ENCODE results near the gene SPACA4. TPM values are rescaled to one million over a fixed set of nuclear protein-coding genes. Genes with fewer than 3 reads are reported as not detected.
A peak's percentile ranks its signal among the peaks of the same experiment; 100 is the strongest.

SPACA4 gene
- polyA plus RNA-seq, 1 of the 3 experiments (the other 2 are of a cell fraction) = not detected

DNA sequence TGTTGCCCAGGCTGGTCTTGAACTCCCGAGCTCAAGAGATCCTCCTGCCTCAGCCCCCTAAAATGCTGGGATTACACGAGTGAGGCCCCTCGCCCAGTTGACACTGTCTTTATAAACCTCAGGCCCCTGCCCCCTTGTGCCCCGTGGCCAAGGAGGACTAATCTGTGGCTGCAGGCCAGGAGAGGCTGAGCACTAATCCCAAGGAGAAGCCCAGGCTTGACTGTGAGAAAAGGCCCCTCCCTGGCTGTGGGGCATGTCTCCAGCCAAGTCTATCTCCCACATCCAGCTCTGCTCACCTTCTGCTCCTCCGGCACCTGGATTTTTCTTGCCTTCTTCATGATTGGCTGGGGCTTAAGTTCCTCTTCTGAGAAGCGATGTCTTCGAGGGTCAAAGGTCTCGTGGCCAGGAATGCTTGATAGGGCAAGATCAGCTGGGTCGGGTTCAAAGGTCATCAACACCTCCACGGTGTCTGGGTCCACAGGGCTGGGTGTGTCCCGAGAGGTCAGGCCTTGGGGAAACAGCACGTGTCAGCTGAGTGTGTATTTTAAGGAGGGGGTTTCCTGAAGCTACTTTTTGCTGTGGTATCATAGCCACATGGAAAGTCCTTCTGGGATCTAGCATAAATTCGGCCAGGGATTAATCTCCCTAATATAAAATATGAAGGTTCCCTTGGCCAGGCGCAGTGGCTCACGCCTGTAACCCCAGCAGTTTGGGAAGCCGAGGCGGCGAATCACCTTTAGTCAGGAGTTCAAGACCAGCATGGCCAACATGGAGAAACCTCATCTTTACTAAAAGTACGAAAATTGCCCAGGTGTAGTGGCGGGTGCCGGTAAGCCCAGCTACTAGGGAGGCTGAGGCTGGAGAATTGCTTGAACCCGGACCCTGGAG, 26.9 kb downstream of the SPACA4 start:
- no peaks in the 10 kb centered on the region; the same call in 1 of the 2 replicates for H3K79me2 ChIP-seq (ENCODE audit: insufficient read depth)
- H3K9me2 ChIP-seq = no peaks in the 10 kb centered on the region
- no peak for DNase-seq
- H3K27me3 ChIP-seq (ENCODE audit: insufficient read depth) = no peaks in the 10 kb centered on the region
- H3K36me3 ChIP-seq (replicated peaks in 1 of 2; ENCODE audit: control insufficient read depth in 1 of 2, insufficient read depth in 2 of 2, low read length in 1 of 2) = peaks cover 17 to 25% of the 10 kb centered on the region in 2 experiments
- ChIA-PET POLR2A (interaction anchor here (0.9 to 1.5 kb wide), 7 partner anchors 9 to 19 kb away, joined by 3 to 13 read pairs (median 5); partner anchors contain the start of genes CA11, FAM83E, RPL18 and SPHK2), CTCF (interaction anchor here (1.3 to 2.0 kb wide), 3 partner anchors 13 to 44 kb away, joined by 3 to 7 read pairs (median 6); partner anchors contain the start of gene CA11)
- H3K4me1 ChIP-seq (ENCODE audit: control insufficient read depth in 1 of 2, insufficient read depth in 2 of 2, low read depth in 1 of 2, low read length in 1 of 2) = peaks cover 26 to 33% of the 10 kb centered on the region in 2 experiments
- 91% methylated on average over 16 of the region's 22 CpGs for WGBS (ENCODE audit: low lambda C conversion rate)
- H3K9me3 ChIP-seq = no peaks in the 10 kb centered on the region
- H3F3A ChIP-seq (replicated peaks; ENCODE audit: insufficient read depth) = peaks cover 30% of the 10 kb centered on the region
- no peak for TF ChIP-seq JUND (IDR thresholded peaks at IDR 0.05)
- TF ChIP-seq, protein P1, sequence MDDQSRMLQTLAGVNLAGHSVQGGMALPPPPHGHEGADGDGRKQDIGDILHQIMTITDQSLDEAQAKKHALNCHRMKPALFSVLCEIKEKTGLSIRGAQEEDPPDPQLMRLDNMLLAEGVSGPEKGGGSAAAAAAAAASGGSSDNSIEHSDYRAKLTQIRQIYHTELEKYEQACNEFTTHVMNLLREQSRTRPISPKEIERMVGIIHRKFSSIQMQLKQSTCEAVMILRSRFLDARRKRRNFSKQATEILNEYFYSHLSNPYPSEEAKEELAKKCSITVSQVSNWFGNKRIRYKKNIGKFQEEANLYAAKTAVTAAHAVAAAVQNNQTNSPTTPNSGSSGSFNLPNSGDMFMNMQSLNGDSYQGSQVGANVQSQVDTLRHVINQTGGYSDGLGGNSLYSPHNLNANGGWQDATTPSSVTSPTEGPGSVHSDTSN (IDR thresholded peaks at IDR 0.05) = no peak
- TF ChIP-seq MEF2A (IDR thresholded peaks at IDR 0.05; ENCODE audit: borderline replicate concordance, low read depth) = no peak
- no peak for TF ChIP-seq RXRA (IDR thresholded peaks at IDR 0.05; ENCODE audit: borderline replicate concordance, low read depth)
- TF ChIP-seq NRF1 (IDR thresholded peaks at IDR 0.05; ENCODE audit: low read depth, low read length) = no peak
- TF ChIP-seq EZH2phosphoT487 (IDR thresholded peaks at IDR 0.05; ENCODE audit: borderline replicate concordance, low read depth) = no peak
- no peak for TF ChIP-seq FOXM1 (IDR thresholded peaks at IDR 0.05; ENCODE audit: low read depth)
- TF ChIP-seq, protein P2, sequence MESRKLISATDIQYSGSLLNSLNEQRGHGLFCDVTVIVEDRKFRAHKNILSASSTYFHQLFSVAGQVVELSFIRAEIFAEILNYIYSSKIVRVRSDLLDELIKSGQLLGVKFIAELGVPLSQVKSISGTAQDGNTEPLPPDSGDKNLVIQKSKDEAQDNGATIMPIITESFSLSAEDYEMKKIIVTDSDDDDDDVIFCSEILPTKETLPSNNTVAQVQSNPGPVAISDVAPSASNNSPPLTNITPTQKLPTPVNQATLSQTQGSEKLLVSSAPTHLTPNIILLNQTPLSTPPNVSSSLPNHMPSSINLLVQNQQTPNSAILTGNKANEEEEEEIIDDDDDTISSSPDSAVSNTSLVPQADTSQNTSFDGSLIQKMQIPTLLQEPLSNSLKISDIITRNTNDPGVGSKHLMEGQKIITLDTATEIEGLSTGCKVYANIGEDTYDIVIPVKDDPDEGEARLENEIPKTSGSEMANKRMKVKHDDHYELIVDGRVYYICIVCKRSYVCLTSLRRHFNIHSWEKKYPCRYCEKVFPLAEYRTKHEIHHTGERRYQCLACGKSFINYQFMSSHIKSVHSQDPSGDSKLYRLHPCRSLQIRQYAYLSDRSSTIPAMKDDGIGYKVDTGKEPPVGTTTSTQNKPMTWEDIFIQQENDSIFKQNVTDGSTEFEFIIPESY (IDR thresholded peaks at IDR 0.05; ENCODE audit: borderline replicate concordance, low read depth) = no peak
- no peak for TF ChIP-seq YY1 (IDR thresholded peaks at IDR 0.05; ENCODE audit: low read depth)
- TF ChIP-seq, protein P3, sequence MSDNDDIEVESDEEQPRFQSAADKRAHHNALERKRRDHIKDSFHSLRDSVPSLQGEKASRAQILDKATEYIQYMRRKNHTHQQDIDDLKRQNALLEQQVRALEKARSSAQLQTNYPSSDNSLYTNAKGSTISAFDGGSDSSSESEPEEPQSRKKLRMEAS (IDR thresholded peaks at IDR 0.05; ENCODE audit: low read depth) = no peak
- no peak for TF ChIP-seq CHD2 (IDR thresholded peaks at IDR 0.05; ENCODE audit: low read length, partially characterized antibody)
- no peak for TF ChIP-seq TEAD4 (IDR thresholded peaks at IDR 0.05; ENCODE audit: borderline replicate concordance, insufficient read depth)
- no peak for TF ChIP-seq TAF1 (IDR thresholded peaks at IDR 0.05; ENCODE audit: borderline replicate concordance, low read depth, low read length)
- no peak for TF ChIP-seq POLR2AphosphoS5 (IDR thresholded peaks at IDR 0.05; ENCODE audit: low read depth, low read length)
- TF ChIP-seq SIN3A (IDR thresholded peaks at IDR 0.05; ENCODE audit: borderline replicate concordance, low read depth, low read length) = no peak
- no peak for TF ChIP-seq GABPA (IDR thresholded peaks at IDR 0.05; ENCODE audit: low read depth)
- H3K9ac ChIP-seq = 0 out of 2 replicates have a peak overlapping the region, but pooled peaks have one; percentile 17
- H4K20me1 ChIP-seq (ENCODE audit: insufficient read depth) = no peaks in the 10 kb centered on the region
- peak overlapping the region; percentile 99 for H3K4me2 ChIP-seq
- H3K4me3 ChIP-seq (ENCODE audit: low read depth in 2 of 2, low read length in 1 of 2) = no peak overlapping the region
- peak overlapping the region; percentile 93 to 96 for H3K27ac ChIP-seq (ENCODE audit: low read depth in 2 of 2, low read length in 1 of 2)
- H2AFZ ChIP-seq (ENCODE audit: low read depth) = peak overlapping the region; percentile 32; the same call in 1 of the 2 replicates

All from SK-N-SH (cell line).